Measurements from ENCODE around the gene RPN2. TPM values are rescaled to one million over a fixed set of nuclear protein-coding genes. Genes with fewer than 3 reads are reported as not detected.

RPN2 gene
- total RNA-seq, 2 experiments from 2014 or later, result 110 to 138 TPM

DNA sequence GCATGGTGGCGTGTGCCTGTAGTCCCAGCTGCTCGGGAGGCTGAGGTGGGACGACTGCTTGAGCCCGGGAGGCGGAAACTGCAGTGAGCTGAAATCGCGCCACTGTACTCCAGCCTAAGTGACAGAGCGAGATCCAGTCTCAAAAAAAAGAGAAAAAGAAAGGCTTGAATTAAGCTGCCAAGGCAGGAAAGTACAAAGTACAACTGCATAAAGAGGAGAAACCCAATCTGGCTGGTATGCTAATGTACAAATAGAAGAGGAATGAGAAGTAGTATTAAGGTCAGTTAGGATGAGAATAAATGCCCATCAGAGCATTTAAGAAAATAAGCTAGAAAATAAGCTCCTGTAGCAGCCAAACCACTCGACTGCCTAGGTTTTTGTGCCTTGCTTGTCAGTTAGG lies 23.1 kb upstream of the RPN2 start:
- TF ChIP-seq CTCF (conservative IDR thresholded peaks at IDR 0.05; ENCODE audit: low read length) (no peak), EZH2phosphoT487 (IDR thresholded peaks at IDR 0.05; ENCODE audit: borderline replicate concordance, low read depth, low read length) (no peak)
- Histone ChIP-seq H3K4me2 (ENCODE audit: low read length) (no peak overlapping the region), H3K9me3 (ENCODE audit: low read length) (no peaks in the 10 kb centered on the region), H3K27ac (ENCODE audit: low read depth, low read length, poor library complexity, severe bottlenecking) (no peak overlapping the region), H3K9me2 (ENCODE audit: insufficient read depth, low read length) (no peaks in the 10 kb centered on the region), H4K20me1 (ENCODE audit: insufficient read depth, low read length) (no peaks in the 10 kb centered on the region), H3K4me1 (ENCODE audit: insufficient read depth, low read length, poor library complexity, severe bottlenecking) (no peaks in the 10 kb centered on the region), H3K4me3 (ENCODE audit: low read depth, low read length, poor library complexity, severe bottlenecking) (no peak overlapping the region), H2AFZ (ENCODE audit: low read length) (no peak overlapping the region), H3K79me2 (ENCODE audit: insufficient read depth, low read depth, low read length) (no peaks in the 10 kb centered on the region), H3K36me3 (ENCODE audit: insufficient read depth, low read length) (no peaks in the 10 kb centered on the region)
- no TSS peak for BruUV-seq (replicated peaks)
- intact Hi-C loops (cut with micrococcal nuclease; ENCODE audit: unreplicated experiment), result no loop called here
- ChIA-PET CTCF (ENCODE audit: unreplicated experiment) (no interaction called here), POLR2A (interaction anchor here (0.6 kb wide), 1 partner anchor 16 kb away, joined by 3 read pairs; no protein-coding TSS in a partner anchor)
- no peak for DNase-seq (ENCODE audit: low spot score)

DNA sequence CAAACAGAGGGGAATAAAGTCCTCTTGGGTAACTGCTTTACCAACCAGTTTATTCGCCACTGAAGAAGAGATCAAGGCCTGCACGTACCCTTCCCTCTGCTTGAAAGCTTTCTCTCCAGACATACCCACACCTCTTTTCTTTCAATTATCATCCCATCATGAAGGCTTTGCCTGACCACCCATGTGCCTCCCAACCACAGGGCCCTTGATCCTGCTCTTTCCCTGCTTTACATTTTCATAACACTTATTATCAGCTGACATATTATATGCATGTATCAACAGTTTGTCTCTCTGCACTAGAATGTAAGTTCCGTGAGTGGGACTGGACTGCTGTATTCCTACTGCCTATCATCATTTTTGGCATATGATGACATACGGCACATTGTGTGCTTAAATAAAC lies 20.9 kb upstream of the RPN2 start:
- no peak for DNase-seq (ENCODE audit: low spot score)
- H4K20me1 ChIP-seq (ENCODE audit: insufficient read depth, low read length), result no peaks in the 10 kb centered on the region
- no peak overlapping the region for H3K27ac ChIP-seq (ENCODE audit: low read depth, low read length, poor library complexity, severe bottlenecking)
- CTCF ChIA-PET (ENCODE audit: unreplicated experiment), result no interaction called here
- POLR2A ChIA-PET, result no interaction called here
- TF ChIP-seq CTCF (conservative IDR thresholded peaks at IDR 0.05; ENCODE audit: low read length) (no peak), EZH2phosphoT487 (IDR thresholded peaks at IDR 0.05; ENCODE audit: borderline replicate concordance, low read depth, low read length) (no peak)
- intact Hi-C loops (cut with micrococcal nuclease; ENCODE audit: unreplicated experiment), result no loop called here
- H3K4me3 ChIP-seq (ENCODE audit: low read depth, low read length, poor library complexity, severe bottlenecking), result no peak overlapping the region
- no peak overlapping the region for H3K4me2 ChIP-seq (ENCODE audit: low read length)
- H3K9me2 ChIP-seq (ENCODE audit: insufficient read depth, low read length), result no peaks in the 10 kb centered on the region
- H3K9me3 ChIP-seq (ENCODE audit: low read length), result no peaks in the 10 kb centered on the region
- H3K36me3 ChIP-seq (ENCODE audit: insufficient read depth, low read length), result no peaks in the 10 kb centered on the region
- no TSS peak for BruUV-seq (replicated peaks)
- no peak overlapping the region for H2AFZ ChIP-seq (ENCODE audit: low read length)
- H3K79me2 ChIP-seq (ENCODE audit: insufficient read depth, low read depth, low read length), result no peaks in the 10 kb centered on the region
- no peaks in the 10 kb centered on the region for H3K4me1 ChIP-seq (ENCODE audit: insufficient read depth, low read length, poor library complexity, severe bottlenecking)

GRCh38 chr20:37160683-37161082 lies 18.4 kb upstream of the RPN2 start:
- no peaks in the 10 kb centered on the region for H3K79me2 ChIP-seq (ENCODE audit: insufficient read depth, low read depth, low read length)
- POLR2A ChIA-PET, result interaction anchor here (0.7 kb wide), 2 partner anchors 600 to 759 kb away, joined by 4 to 6 read pairs; no protein-coding TSS in a partner anchor
- no peak overlapping the region for H3K4me2 ChIP-seq (ENCODE audit: low read length)
- H3K36me3 ChIP-seq (ENCODE audit: insufficient read depth, low read length), result no peaks in the 10 kb centered on the region
- no peaks in the 10 kb centered on the region for H3K9me3 ChIP-seq (ENCODE audit: low read length)
- BruUV-seq (replicated peaks), result no TSS peak
- no peaks in the 10 kb centered on the region for H4K20me1 ChIP-seq (ENCODE audit: insufficient read depth, low read length)
- CTCF ChIA-PET (ENCODE audit: unreplicated experiment), result no interaction called here
- no peak overlapping the region for H3K27ac ChIP-seq (ENCODE audit: low read depth, low read length, poor library complexity, severe bottlenecking)
- no peak overlapping the region for H3K4me3 ChIP-seq (ENCODE audit: low read depth, low read length, poor library complexity, severe bottlenecking)
- intact Hi-C loops (cut with micrococcal nuclease; ENCODE audit: unreplicated experiment), result no loop called here
- no peak for TF ChIP-seq EZH2phosphoT487 (IDR thresholded peaks at IDR 0.05; ENCODE audit: borderline replicate concordance, low read depth, low read length)
- no peak for TF ChIP-seq CTCF (conservative IDR thresholded peaks at IDR 0.05; ENCODE audit: low read length)
- no peak overlapping the region for H2AFZ ChIP-seq (ENCODE audit: low read length)
- H3K9me2 ChIP-seq (ENCODE audit: insufficient read depth, low read length), result no peaks in the 10 kb centered on the region
- no peak for DNase-seq (ENCODE audit: low spot score)
- H3K4me1 ChIP-seq (ENCODE audit: insufficient read depth, low read length, poor library complexity, severe bottlenecking), result no peaks in the 10 kb centered on the region
